Prostate gland (tissue), 2 donors: ENCODE data around the gene CCDC85B.
"Not testable (repeated sequence)": the region's sequence is repeated elsewhere in the genome, so short reads cannot be mapped to it uniquely, and the experiment has no call there.

Experiments used
- POLR2A ChIP-seq: fragments of 450-650 bp; IDR thresholded peaks from one replicate; pipeline ENCODE4 v1.6.1; 2016; ENCODE audit warnings: antibody characterized with exemption, mild to moderate bottlenecking
- POLR2AphosphoS5 ChIP-seq: sonication (generic); formaldehyde crosslinking; IDR thresholded peaks from one replicate; pipeline ENCODE4 v1.6.1; 2017; ENCODE audit warnings: antibody characterized with exemption
- TF ChIP-seq, protein P1 (sequence below), 4 experiments: fragments of 200-600 bp in 2 of 4; fragments of 450-650 bp in 2 of 4; sonication (generic) in 2 of 4; IDR thresholded peaks; 1 replicate in 3 of 4; 2 replicates in 1 of 4; pipeline ENCODE4 v1.5.1; 2016 to 2019; ENCODE audit warnings: antibody characterized with exemption in 4 of 4, mild to moderate bottlenecking in 2 of 4, moderate library complexity in 2 of 4

DNA sequence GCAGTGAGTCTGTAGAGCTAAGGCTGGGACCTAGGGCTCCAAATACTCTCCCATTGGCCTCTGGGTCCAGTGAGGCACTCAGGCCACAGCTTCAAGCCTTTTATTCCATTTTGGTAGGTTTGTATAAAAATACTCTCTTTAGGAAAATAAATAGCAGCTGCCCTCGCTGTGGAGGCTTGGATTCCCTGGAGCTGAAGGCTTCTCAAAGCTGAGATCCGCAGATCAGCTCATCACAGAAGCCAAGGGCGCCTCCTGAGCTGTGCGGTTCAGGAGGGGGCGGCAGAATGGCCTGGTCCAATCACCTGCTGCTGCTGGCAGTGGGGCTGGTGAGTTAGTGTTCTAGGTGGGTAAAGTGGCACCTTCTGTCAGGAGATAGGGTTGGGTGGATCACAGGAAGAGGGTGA is 1.7 kb downstream of the CCDC85B start:
- TF ChIP-seq, protein P1, sequence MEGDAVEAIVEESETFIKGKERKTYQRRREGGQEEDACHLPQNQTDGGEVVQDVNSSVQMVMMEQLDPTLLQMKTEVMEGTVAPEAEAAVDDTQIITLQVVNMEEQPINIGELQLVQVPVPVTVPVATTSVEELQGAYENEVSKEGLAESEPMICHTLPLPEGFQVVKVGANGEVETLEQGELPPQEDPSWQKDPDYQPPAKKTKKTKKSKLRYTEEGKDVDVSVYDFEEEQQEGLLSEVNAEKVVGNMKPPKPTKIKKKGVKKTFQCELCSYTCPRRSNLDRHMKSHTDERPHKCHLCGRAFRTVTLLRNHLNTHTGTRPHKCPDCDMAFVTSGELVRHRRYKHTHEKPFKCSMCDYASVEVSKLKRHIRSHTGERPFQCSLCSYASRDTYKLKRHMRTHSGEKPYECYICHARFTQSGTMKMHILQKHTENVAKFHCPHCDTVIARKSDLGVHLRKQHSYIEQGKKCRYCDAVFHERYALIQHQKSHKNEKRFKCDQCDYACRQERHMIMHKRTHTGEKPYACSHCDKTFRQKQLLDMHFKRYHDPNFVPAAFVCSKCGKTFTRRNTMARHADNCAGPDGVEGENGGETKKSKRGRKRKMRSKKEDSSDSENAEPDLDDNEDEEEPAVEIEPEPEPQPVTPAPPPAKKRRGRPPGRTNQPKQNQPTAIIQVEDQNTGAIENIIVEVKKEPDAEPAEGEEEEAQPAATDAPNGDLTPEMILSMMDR (IDR thresholded peaks at IDR 0.05), result not testable (repeated sequence)
- TF ChIP-seq POLR2A, POLR2AphosphoS5: not testable (repeated sequence)
